A549 (cell line): ENCODE results near the gene AUH. TPM values are rescaled to one million over a fixed set of nuclear protein-coding genes. Genes with fewer than 3 reads are reported as not detected.

ENCODE experiments used
- ATAC-seq, 2 experiments: fragments of 200-7000 bp in 1 of 2; fragments of >200 bp in 1 of 2; cut with Nextera tagmentation in 1 of 2; cut with Tn5 transposase in 1 of 2; 3 replicates each; pipeline versions ENCODE4 v1.8.0 to v1.9.1; 2018 to 2020; ENCODE audit warnings: mild to moderate bottlenecking in 1 of 2, moderate library complexity in 1 of 2
- CTCF ChIA-PET: fragments of 300-600 bp; sonication (Branson Sonifier 250); formaldehyde crosslinking; extraction: SDS; loops from one replicate; lab custom pipeline; 2021; ENCODE audit warnings: antibody characterized with exemption, inconsistent platforms; lab: Yijun Ruan, JAX
- POLR2A ChIA-PET: fragments of 350-600 bp; formaldehyde crosslinking; extraction: SDS; loops from one replicate; lab custom pipeline; 2021; ENCODE audit warnings: antibody characterized with exemption, inconsistent platforms; lab: Yijun Ruan, JAX
- DNase-seq, 2 experiments: peaks; one replicate each; pipeline versions ENCODE4 v3.0.0 to v3.0.0-alpha.2; 2011 to 2016; ENCODE audit warnings: low read depth in 1 of 2, low spot score in 1 of 2
- FAIRE-seq: peaks from 2 replicates; lab custom pipeline; 2011; peaks lifted over from hg19 to GRCh38; lab: Jason Lieb, UNC
- H3K27ac ChIP-seq, 2 experiments: fragments of >200 bp; sonication (Bioruptor Twin); formaldehyde crosslinking; 3 replicates each; pipeline ENCODE4 v1.5.1; 2016 to 2017
- H3K4me1 ChIP-seq: fragments of >200 bp; sonication (Bioruptor Twin); formaldehyde crosslinking; 3 replicates; pipeline ENCODE4 v1.6.1; 2016
- H3K4me2 ChIP-seq: fragments of >200 bp; sonication (Bioruptor Twin); formaldehyde crosslinking; 3 replicates; pipeline ENCODE4 v1.6.1; 2016
- H3K4me3 ChIP-seq: fragments of >200 bp; sonication (Bioruptor Twin); formaldehyde crosslinking; 3 replicates; pipeline ENCODE4 v1.5.1; 2016
- H3K9me3 ChIP-seq: fragments of >200 bp; sonication (Bioruptor Twin); formaldehyde crosslinking; 3 replicates; pipeline ENCODE4 v1.6.1; 2016
- ATOH8 ChIP-seq: fragments of 250-450 bp; sonication (Bioruptor Pico); IDR thresholded peaks from 2 replicates; pipeline ENCODE4 v1.5.0; 2020; ENCODE audit warnings: low read depth, mild to moderate bottlenecking, moderate library complexity
- CBX2 ChIP-seq: fragments of 200-600 bp; sonication (generic); IDR thresholded peaks from 2 replicates; pipeline ENCODE4 v1.6.1; 2016; ENCODE audit warnings: low read depth, mild to moderate bottlenecking, borderline replicate concordance
- CHD4 ChIP-seq: fragments of 200-600 bp; sonication (generic); IDR thresholded peaks from 2 replicates; pipeline ENCODE4 v1.6.1; 2016; ENCODE audit warnings: antibody characterized with exemption, mild to moderate bottlenecking, borderline replicate concordance
- CTCF ChIP-seq: fragments of >200 bp; sonication (Bioruptor Twin); formaldehyde crosslinking; IDR thresholded peaks from 3 replicates; pipeline ENCODE4 v1.5.1; 2016
- EP300 ChIP-seq, 2 experiments: fragments of >200 bp; sonication (Bioruptor Twin); formaldehyde crosslinking; IDR thresholded peaks; 2 replicates in 1 of 2; 3 replicates in 1 of 2; pipeline ENCODE4 v1.6.1; 2016 to 2017
- FOSL2 ChIP-seq, 2 experiments: fragments of 450-650 bp in 1 of 2; fragments of >200 bp in 1 of 2; sonication (Bioruptor Twin) in 1 of 2; formaldehyde crosslinking; IDR thresholded peaks; 2 replicates each; pipeline versions ENCODE4 v1.5.0 to v1.6.1; 2016 to 2020; ENCODE audit warnings: mild to moderate bottlenecking in 1 of 2, moderate library complexity in 1 of 2
- FOXS1 ChIP-seq: fragments of 250-450 bp; sonication (Bioruptor Pico); IDR thresholded peaks from 2 replicates; pipeline ENCODE4 v1.5.0; 2020; ENCODE audit warnings: mild to moderate bottlenecking, moderate library complexity
- GATA3 ChIP-seq: IDR thresholded peaks from 2 replicates; pipeline ENCODE4 v1.6.1; 2012; ENCODE audit warnings: borderline replicate concordance
- HDAC2 ChIP-seq: fragments of 200-600 bp; sonication (generic); IDR thresholded peaks from 2 replicates; pipeline ENCODE4 v1.6.1; 2016
- HES2 ChIP-seq: fragments of >200 bp; sonication (Bioruptor Twin); formaldehyde crosslinking; IDR thresholded peaks from 2 replicates; pipeline ENCODE4 v1.6.1; 2016
- HMGXB4 ChIP-seq: fragments of 250-450 bp; sonication (Bioruptor Pico); IDR thresholded peaks from 2 replicates; pipeline ENCODE4 v1.5.0; 2021; ENCODE audit warnings: mild to moderate bottlenecking, moderate library complexity, borderline replicate concordance
- HOXB13 ChIP-seq: fragments of 250-450 bp; sonication (Bioruptor Pico); IDR thresholded peaks from 2 replicates; pipeline ENCODE4 v1.5.0; 2020; ENCODE audit warnings: low read depth, mild to moderate bottlenecking, moderate library complexity
- HOXB5 ChIP-seq: fragments of 250-450 bp; sonication (Bioruptor Pico); IDR thresholded peaks from 2 replicates; pipeline ENCODE4 v1.5.0; 2020; ENCODE audit warnings: mild to moderate bottlenecking, moderate library complexity
- JUNB ChIP-seq: fragments of >200 bp; sonication (Bioruptor Twin); formaldehyde crosslinking; IDR thresholded peaks from 2 replicates; pipeline ENCODE4 v1.6.1; 2016
- MAFK ChIP-seq: fragments of 450-650 bp; IDR thresholded peaks from 2 replicates; pipeline ENCODE4 v1.6.1; 2014; ENCODE audit not compliant: partially characterized antibody
- NFE2L2 ChIP-seq: fragments of 150-350 bp; conservative IDR thresholded peaks from 2 replicates; pipeline ENCODE4 v1.6.1; 2014; ENCODE audit warnings: low read length
- NR3C1 ChIP-seq: fragments of >200 bp; sonication (Bioruptor Twin); formaldehyde crosslinking; IDR thresholded peaks from 3 replicates; pipeline ENCODE4 v1.6.1; 2017
- POLR2AphosphoS2 ChIP-seq: conservative IDR thresholded peaks from 2 replicates; pipeline ENCODE4 v1.6.1; 2012; ENCODE audit warnings: low read length, improper control_type of control experiment, inconsistent platforms
- RCOR1 ChIP-seq: fragments of 150-350 bp; IDR thresholded peaks from 2 replicates; pipeline ENCODE4 v1.6.1; 2014; ENCODE audit warnings: antibody characterized with exemption, low read length, low read depth
- RNF2 ChIP-seq: fragments of 200-600 bp; sonication (generic); IDR thresholded peaks from 2 replicates; pipeline ENCODE4 v1.6.1; 2016; ENCODE audit warnings: low read depth, mild to moderate bottlenecking, antibody characterized with exemption, moderate library complexity, borderline replicate concordance
- SREBF2 ChIP-seq: fragments of 450-650 bp; IDR thresholded peaks from 2 replicates; pipeline ENCODE4 v1.6.1; 2014; ENCODE audit warnings: mild to moderate bottlenecking, moderate library complexity
- TFCP2L1 ChIP-seq: fragments of 250-450 bp; sonication (Bioruptor Pico); IDR thresholded peaks from 2 replicates; pipeline ENCODE4 v1.5.0; 2021; ENCODE audit warnings: mild to moderate bottlenecking
- TP53 ChIP-seq: fragments of 250-450 bp; sonication (Bioruptor Pico); IDR thresholded peaks from 2 replicates; pipeline ENCODE4 v1.5.0; 2021; ENCODE audit warnings: mild to moderate bottlenecking, moderate library complexity
- ZNF302 ChIP-seq: fragments of 250-450 bp; sonication (Bioruptor Pico); IDR thresholded peaks from 2 replicates; pipeline ENCODE4 v1.9.0; 2021; ENCODE audit warnings: inconsistent platforms, mild to moderate bottlenecking, moderate library complexity
- ZSCAN20 ChIP-seq: fragments of 250-450 bp; sonication (Bioruptor Pico); IDR thresholded peaks from 2 replicates; pipeline ENCODE4 v1.8.0; 2022; ENCODE audit warnings: mild to moderate bottlenecking, moderate library complexity
- WGBS: methylation state at CpG from one replicate; pipeline ENCODE4 v1.1.6; 2017; ENCODE audit errors: missing lambda C conversion rate; 5-methylcytosine and 5-hydroxymethylcytosine counted together
- polyA plus RNA-seq, 4 experiments: library from polyadenylated mRNA; depleted of rRNA in 3 of 4; stranded (reverse); fragments of >200 nt; fragmentation: RNase III in 1 of 4; extraction: RNeasy Plus Mini Kit Qiagen cat#74134 plus additional on column Dnase treatment in 1 of 4; gene quantifications; 2 replicates in 3 of 4; 3 replicates in 1 of 4; pipeline ENCODE4 v1.2.3, GENCODE V29; 2011 to 2017
- TF ChIP-seq, protein P1 (sequence below): IDR thresholded peaks from 2 replicates; pipeline ENCODE4 v1.6.1; 2012
- TF ChIP-seq, protein P2 (sequence below): fragments of 200-600 bp; sonication (generic); IDR thresholded peaks from 2 replicates; pipeline ENCODE4 v1.6.1; 2016; ENCODE audit warnings: antibody characterized with exemption, mild to moderate bottlenecking, moderate library complexity
- TF ChIP-seq, protein P3 (sequence below): IDR thresholded peaks from 2 replicates; pipeline ENCODE4 v1.6.1; 2012; ENCODE audit warnings: low read depth, borderline replicate concordance

AUH gene
- polyA plus RNA-seq, 2 of the 4 experiments (the other 2 are of a cell fraction) = 11.1 to 15.9 TPM

DNA sequence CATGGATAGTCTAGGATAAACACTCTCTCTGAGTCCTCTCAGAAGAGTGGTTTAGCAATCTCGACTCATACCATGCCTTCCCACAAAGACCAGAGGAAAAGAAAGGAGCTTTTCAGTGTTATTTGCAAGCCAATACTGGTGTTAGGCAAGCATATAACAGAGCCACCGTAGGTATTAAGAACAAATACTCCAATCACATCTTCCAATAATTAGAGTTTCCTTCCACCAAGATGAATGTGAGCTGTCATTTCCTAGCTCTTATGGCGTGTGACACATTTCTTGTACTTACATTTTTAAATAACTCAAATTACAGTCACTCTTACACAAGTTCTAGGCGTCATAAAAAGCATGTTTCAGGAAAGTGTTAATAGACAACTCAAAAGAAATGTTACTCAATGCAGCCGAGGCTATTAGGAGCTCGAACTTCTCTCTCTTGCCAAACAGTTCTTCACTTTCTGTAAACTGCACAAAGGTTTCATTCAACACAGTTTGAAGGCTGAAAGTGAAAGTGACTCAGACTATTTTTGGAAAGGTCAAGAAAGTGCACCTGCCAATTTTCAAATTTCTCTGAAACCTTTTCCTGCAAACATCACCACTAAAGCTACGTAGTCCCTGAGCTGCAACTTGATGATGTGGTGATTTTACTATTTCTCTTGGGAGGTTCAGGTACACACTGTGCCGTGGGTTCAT is 153.8 kb downstream of the AUH start:
- TF ChIP-seq MAFK (no peak), ATOH8 (no peak), GATA3 (no peak), TFCP2L1 (CRISPR knock-in tag) (no peak), NFE2L2 (no peak), ZNF302 (no peak), ZSCAN20 (CRISPR knock-in tag) (no peak), EP300 (IDR thresholded peaks at IDR 0.05) (no peak), FOXS1 (no peak), CTCF (no peak), JUNB (no peak)
- TF ChIP-seq, protein P1, sequence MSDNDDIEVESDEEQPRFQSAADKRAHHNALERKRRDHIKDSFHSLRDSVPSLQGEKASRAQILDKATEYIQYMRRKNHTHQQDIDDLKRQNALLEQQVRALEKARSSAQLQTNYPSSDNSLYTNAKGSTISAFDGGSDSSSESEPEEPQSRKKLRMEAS = no peak
- TF ChIP-seq, protein P2, sequence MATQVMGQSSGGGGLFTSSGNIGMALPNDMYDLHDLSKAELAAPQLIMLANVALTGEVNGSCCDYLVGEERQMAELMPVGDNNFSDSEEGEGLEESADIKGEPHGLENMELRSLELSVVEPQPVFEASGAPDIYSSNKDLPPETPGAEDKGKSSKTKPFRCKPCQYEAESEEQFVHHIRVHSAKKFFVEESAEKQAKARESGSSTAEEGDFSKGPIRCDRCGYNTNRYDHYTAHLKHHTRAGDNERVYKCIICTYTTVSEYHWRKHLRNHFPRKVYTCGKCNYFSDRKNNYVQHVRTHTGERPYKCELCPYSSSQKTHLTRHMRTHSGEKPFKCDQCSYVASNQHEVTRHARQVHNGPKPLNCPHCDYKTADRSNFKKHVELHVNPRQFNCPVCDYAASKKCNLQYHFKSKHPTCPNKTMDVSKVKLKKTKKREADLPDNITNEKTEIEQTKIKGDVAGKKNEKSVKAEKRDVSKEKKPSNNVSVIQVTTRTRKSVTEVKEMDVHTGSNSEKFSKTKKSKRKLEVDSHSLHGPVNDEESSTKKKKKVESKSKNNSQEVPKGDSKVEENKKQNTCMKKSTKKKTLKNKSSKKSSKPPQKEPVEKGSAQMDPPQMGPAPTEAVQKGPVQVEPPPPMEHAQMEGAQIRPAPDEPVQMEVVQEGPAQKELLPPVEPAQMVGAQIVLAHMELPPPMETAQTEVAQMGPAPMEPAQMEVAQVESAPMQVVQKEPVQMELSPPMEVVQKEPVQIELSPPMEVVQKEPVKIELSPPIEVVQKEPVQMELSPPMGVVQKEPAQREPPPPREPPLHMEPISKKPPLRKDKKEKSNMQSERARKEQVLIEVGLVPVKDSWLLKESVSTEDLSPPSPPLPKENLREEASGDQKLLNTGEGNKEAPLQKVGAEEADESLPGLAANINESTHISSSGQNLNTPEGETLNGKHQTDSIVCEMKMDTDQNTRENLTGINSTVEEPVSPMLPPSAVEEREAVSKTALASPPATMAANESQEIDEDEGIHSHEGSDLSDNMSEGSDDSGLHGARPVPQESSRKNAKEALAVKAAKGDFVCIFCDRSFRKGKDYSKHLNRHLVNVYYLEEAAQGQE = no peak
- TF ChIP-seq, all 56 proteins: peak for 0
- no peak for DNase-seq
- Histone ChIP-seq H3K4me3 (no peak overlapping the region), H3K4me2 (0 out of 3 replicates have a peak overlapping the region, but pooled peaks have one; percentile 6), H3K27ac (peak overlapping the region in 1 of 2 experiments; percentile 51; a peak in 1 of 6 replicates), H3K9me3 (peaks cover 3% of the 10 kb centered on the region), H3K4me1 (peaks cover 23% of the 10 kb centered on the region)
- ATAC-seq = peak in 1 of 2 experiments; percentile 19; a peak in 1 of 6 replicates
- no peak for FAIRE-seq
- POLR2A ChIA-PET = no interaction called here
- 54% methylated on average over 8 of the region's 8 CpGs for WGBS
- CTCF ChIA-PET = interaction anchor here (0.6 to 1.1 kb wide), 3 partner anchors 43 to 218 kb away, joined by 3 to 4 read pairs (median 3); no protein-coding TSS in a partner anchor

DNA sequence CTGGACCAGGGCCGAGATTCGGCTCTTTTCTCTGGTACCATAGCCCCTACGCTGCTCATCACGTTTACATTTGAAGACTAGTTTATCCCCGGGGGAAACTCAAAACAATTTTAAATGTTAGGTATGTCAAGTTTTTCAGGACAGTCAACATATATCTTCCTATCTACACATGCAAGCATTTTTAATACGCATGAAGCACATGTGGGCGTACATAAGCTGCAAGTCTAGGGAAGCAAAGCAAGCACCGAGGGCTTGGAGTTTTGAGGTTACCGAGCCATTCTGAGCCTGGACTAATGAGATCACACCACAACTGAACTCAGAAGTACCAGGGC is 154.4 kb downstream of the AUH start:
- ChIA-PET CTCF (interaction anchor here (1.1 kb wide), 1 partner anchor 219 kb away, joined by 4 read pairs; no protein-coding TSS in a partner anchor), POLR2A (no interaction called here)
- TF ChIP-seq HES2 = no peak
- no peak for TF ChIP-seq RCOR1
- TF ChIP-seq, protein P3, sequence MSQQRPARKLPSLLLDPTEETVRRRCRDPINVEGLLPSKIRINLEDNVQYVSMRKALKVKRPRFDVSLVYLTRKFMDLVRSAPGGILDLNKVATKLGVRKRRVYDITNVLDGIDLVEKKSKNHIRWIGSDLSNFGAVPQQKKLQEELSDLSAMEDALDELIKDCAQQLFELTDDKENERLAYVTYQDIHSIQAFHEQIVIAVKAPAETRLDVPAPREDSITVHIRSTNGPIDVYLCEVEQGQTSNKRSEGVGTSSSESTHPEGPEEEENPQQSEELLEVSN = no peak
- TF ChIP-seq CHD4 = no peak
- TF ChIP-seq SREBF2 = no peak
- no peak for TF ChIP-seq NR3C1
- no peak for TF ChIP-seq HOXB13
- TF ChIP-seq TP53 (CRISPR knock-in tag) = no peak
- no peak for TF ChIP-seq MAFK
- no peak for TF ChIP-seq CBX2
- TF ChIP-seq FOSL2 (IDR thresholded peaks at IDR 0.05) = no peak
- TF ChIP-seq FOSL2 (CRISPR knock-in tag; IDR thresholded peaks at IDR 0.05) = no peak
- TF ChIP-seq HDAC2 = no peak
- no peak for TF ChIP-seq JUNB
- no peak for TF ChIP-seq HMGXB4 (CRISPR knock-in tag)
- no peak for TF ChIP-seq POLR2AphosphoS2
- TF ChIP-seq HOXB5 (CRISPR knock-in tag) = no peak
- TF ChIP-seq ZNF302 = no peak
- TF ChIP-seq RNF2 = no peak
- no peak for TF ChIP-seq GATA3
- H3K4me1 ChIP-seq = peaks cover 23% of the 10 kb centered on the region
- DNase-seq (no peak), ATAC-seq (no peak), FAIRE-seq (no peak)
- H3K9me3 ChIP-seq = peaks cover 8% of the 10 kb centered on the region
- no peak overlapping the region for H3K4me2 ChIP-seq
- no peak overlapping the region for H3K27ac ChIP-seq
- 95% methylated on average over 9 of the region's 9 CpGs for WGBS
- H3K4me3 ChIP-seq = no peak overlapping the region
